ENCODE results near the gene TMCO4. TPM values are rescaled to one million over a fixed set of nuclear protein-coding genes. Genes with fewer than 3 reads are reported as not detected.

TMCO4 gene
- total RNA-seq, 1 experiment from 2014 or later = 19.7 TPM

DNA sequence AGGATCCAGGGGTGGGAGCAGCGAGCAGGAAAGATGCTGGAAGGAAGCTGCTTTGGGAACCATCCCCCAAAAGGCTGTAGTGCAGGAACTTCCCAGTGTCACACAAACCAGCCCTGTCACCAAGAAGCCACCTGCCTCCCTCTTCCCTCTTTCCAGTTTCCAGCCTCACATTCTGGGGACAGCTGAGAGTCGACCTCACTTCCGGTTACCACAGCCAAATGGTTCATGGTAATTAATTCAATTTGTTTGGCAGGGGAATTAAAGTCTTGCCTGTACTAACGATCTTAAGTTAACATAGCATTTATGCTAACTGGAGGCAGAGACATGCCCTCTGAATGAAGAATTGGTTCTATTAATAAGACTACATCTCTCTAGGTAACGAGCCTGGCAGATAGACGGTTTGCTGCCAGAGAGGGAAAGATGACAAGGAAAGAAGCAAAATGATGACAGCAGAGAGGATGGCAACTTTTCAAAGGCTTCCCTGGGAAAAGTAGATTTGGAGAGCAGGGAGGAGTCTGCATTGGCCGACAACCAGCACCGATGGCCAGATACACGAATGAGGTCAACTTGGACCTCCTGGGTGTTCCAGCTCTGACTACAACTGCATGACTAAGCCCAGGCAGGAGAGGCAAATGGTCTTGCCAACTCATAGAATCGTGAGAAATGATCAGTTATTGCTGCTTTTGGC is 64.1 kb downstream of the TMCO4 start:
- Histone ChIP-seq H2AFZ (ENCODE audit: low read length) (no peak overlapping the region), H3K36me3 (ENCODE audit: low read depth, low read length) (no peaks in the 10 kb centered on the region), H3K4me1 (ENCODE audit: insufficient read depth, low read length) (peaks cover 38% of the 10 kb centered on the region), H3K4me3 (ENCODE audit: low read length) (no peak overlapping the region), H3F3A (ENCODE audit: low read length, unreplicated experiment) (no peaks in the 10 kb centered on the region), H3K4me2 (ENCODE audit: low read length) (peak overlapping the region; percentile 17), H3K79me2 (ENCODE audit: low read length) (no peaks in the 10 kb centered on the region), H3K9me3 (ENCODE audit: low read length) (no peaks in the 10 kb centered on the region), H3K9me2 (replicated peaks; ENCODE audit: low read length) (no peaks in the 10 kb centered on the region), H4K20me1 (ENCODE audit: low read length) (no peaks in the 10 kb centered on the region), H3K27ac (ENCODE audit: low read length) (peak overlapping the region; percentile 88), H3K27me3 (ENCODE audit: low read length) (no peaks in the 10 kb centered on the region), H3K9ac (ENCODE audit: low read length) (peak overlapping the region; percentile 59)
- peak; percentile 83 for DNase-seq
- CTCF ChIA-PET = interaction anchor here (0.6 to 1.1 kb wide), 2 partner anchors 20 to 241 kb away, joined by 3 to 5 read pairs; no protein-coding TSS in a partner anchor
- peak; percentile 81 for ATAC-seq
- BruUV-seq (replicated peaks) = no TSS peak
- POLR2A ChIA-PET (ENCODE audit: unreplicated experiment) = no interaction called here
- no peak for TF ChIP-seq EZH2phosphoT487 (IDR thresholded peaks at IDR 0.05; ENCODE audit: borderline replicate concordance, low read length)
- intact Hi-C loops (cut with micrococcal nuclease) = loop anchor here (2.0 kb wide), 1 partner anchor 15 kb away; no protein-coding TSS in a partner anchor

DNA sequence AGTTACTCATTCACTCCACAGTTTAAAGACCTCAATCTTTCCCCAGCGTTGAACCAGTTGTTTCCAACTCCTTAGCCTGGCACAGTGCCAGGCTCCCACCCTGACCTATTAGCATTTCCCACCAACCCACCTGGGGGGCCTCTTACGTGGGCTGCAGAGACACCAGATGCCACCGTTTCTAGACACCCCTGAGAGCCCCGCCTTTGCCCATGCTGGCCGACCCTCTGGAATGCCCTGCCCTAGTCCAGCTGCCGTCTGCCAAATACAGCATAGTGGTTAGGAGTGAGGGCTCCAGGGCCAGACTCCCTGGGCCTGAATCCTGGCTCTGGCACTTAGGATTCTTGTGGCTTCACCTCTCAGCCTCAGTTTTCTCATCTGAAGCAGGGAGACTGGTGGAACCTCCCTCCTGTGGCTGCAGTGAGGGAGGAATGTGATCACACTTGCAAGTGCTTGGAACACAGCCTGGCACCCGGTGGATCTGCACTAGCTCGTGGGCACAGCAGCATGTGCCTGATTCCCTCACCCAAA is 65.2 kb downstream of the TMCO4 start:
- POLR2A ChIA-PET (ENCODE audit: unreplicated experiment) = no interaction called here
- Histone ChIP-seq H3K4me2 (ENCODE audit: low read length) (no peak overlapping the region), H2AFZ (ENCODE audit: low read length) (no peak overlapping the region), H4K20me1 (ENCODE audit: low read length) (no peaks in the 10 kb centered on the region), H3K9ac (ENCODE audit: low read length) (peak overlapping the region; percentile 59; the same call in 1 of the 2 replicates), H3K9me2 (replicated peaks; ENCODE audit: low read length) (no peaks in the 10 kb centered on the region), H3K79me2 (ENCODE audit: low read length) (no peaks in the 10 kb centered on the region), H3K4me1 (ENCODE audit: insufficient read depth, low read length) (peaks cover 38% of the 10 kb centered on the region), H3K27me3 (ENCODE audit: low read length) (no peaks in the 10 kb centered on the region), H3F3A (ENCODE audit: low read length, unreplicated experiment) (no peaks in the 10 kb centered on the region), H3K4me3 (ENCODE audit: low read length) (no peak overlapping the region), H3K36me3 (ENCODE audit: low read depth, low read length) (no peaks in the 10 kb centered on the region), H3K9me3 (ENCODE audit: low read length) (no peaks in the 10 kb centered on the region), H3K27ac (ENCODE audit: low read length) (peak overlapping the region; percentile 88)
- TF ChIP-seq EZH2phosphoT487 (IDR thresholded peaks at IDR 0.05; ENCODE audit: borderline replicate concordance, low read length) (no peak), EZH2 (IDR thresholded peaks at IDR 0.05; ENCODE audit: low read length, unreplicated experiment) (no peak)
- TF ChIP-seq, protein P1, sequence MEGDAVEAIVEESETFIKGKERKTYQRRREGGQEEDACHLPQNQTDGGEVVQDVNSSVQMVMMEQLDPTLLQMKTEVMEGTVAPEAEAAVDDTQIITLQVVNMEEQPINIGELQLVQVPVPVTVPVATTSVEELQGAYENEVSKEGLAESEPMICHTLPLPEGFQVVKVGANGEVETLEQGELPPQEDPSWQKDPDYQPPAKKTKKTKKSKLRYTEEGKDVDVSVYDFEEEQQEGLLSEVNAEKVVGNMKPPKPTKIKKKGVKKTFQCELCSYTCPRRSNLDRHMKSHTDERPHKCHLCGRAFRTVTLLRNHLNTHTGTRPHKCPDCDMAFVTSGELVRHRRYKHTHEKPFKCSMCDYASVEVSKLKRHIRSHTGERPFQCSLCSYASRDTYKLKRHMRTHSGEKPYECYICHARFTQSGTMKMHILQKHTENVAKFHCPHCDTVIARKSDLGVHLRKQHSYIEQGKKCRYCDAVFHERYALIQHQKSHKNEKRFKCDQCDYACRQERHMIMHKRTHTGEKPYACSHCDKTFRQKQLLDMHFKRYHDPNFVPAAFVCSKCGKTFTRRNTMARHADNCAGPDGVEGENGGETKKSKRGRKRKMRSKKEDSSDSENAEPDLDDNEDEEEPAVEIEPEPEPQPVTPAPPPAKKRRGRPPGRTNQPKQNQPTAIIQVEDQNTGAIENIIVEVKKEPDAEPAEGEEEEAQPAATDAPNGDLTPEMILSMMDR (conservative IDR thresholded peaks at IDR 0.05; ENCODE audit: low read depth, low read length) = no peak
- ATAC-seq (no peak), DNase-seq (no peak)
- BruUV-seq (replicated peaks) = no TSS peak
- CTCF ChIA-PET = interaction anchor here (0.5 to 1.1 kb wide), 2 partner anchors 19 to 56 kb away, joined by 3 to 5 read pairs; no protein-coding TSS in a partner anchor
- intact Hi-C loops (cut with micrococcal nuclease) = no loop called here

DNA sequence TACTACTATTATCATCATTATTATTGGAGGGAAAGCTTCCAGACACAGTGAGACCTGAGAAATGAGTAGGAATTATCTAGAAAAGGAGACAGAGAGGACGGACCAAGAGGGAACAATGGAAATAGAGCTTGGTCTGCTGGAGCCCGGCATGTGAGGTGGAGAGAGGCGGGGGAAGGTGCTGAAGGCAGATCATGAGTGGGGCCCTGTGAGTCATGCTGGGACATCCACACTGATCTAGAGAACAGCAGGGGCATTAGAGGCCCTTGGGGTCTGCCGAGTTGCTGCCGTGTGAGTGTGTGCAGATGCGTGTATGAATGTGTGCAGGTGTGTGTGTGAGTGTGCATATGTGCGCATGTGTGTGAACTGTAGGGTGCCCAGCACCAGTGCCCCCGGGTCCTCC is 65.7 kb downstream of the TMCO4 start:
- intact Hi-C loops (cut with micrococcal nuclease) = no loop called here
- ChIA-PET CTCF (interaction anchor here (0.5 kb wide), 1 partner anchor 56 kb away, joined by 3 read pairs; no protein-coding TSS in a partner anchor), POLR2A (ENCODE audit: unreplicated experiment) (no interaction called here)
- Histone ChIP-seq H3K27ac (ENCODE audit: low read length) (no peak overlapping the region), H3K79me2 (ENCODE audit: low read length) (no peaks in the 10 kb centered on the region), H4K20me1 (ENCODE audit: low read length) (no peaks in the 10 kb centered on the region), H3K4me1 (ENCODE audit: insufficient read depth, low read length) (peaks cover 38% of the 10 kb centered on the region), H3K27me3 (ENCODE audit: low read length) (no peaks in the 10 kb centered on the region), H2AFZ (ENCODE audit: low read length) (no peak overlapping the region), H3F3A (ENCODE audit: low read length, unreplicated experiment) (no peaks in the 10 kb centered on the region), H3K9me2 (replicated peaks; ENCODE audit: low read length) (no peaks in the 10 kb centered on the region), H3K9me3 (ENCODE audit: low read length) (no peaks in the 10 kb centered on the region), H3K4me2 (ENCODE audit: low read length) (no peak overlapping the region), H3K36me3 (ENCODE audit: low read depth, low read length) (no peaks in the 10 kb centered on the region), H3K9ac (ENCODE audit: low read length) (no peak overlapping the region), H3K4me3 (ENCODE audit: low read length) (no peak overlapping the region)
- no peak for TF ChIP-seq EZH2 (IDR thresholded peaks at IDR 0.05; ENCODE audit: low read length, unreplicated experiment)
- TF ChIP-seq EZH2phosphoT487 (IDR thresholded peaks at IDR 0.05; ENCODE audit: borderline replicate concordance, low read length) = no peak
- TF ChIP-seq, protein P1 (conservative IDR thresholded peaks at IDR 0.05; ENCODE audit: low read depth, low read length) = no peak
- no TSS peak for BruUV-seq (replicated peaks)
- no peak for DNase-seq
- ATAC-seq = no peak
